HEK293T (cell line): Measurements from ENCODE around the gene SYNE2.

ENCODE experiments used
- CTCF ChIA-PET: fragments of 350-600 bp; formaldehyde crosslinking; extraction: SDS; loops from one replicate; lab custom pipeline; 2021; ENCODE audit warnings: antibody characterized with exemption, inconsistent platforms; lab: Yijun Ruan, JAX
- POLR2A ChIA-PET: fragments of 350-600 bp; formaldehyde crosslinking; extraction: SDS; loops from one replicate; lab custom pipeline; 2020; ENCODE audit warnings: antibody characterized with exemption, inconsistent platforms; lab: Yijun Ruan, JAX
- DNase-seq: peaks from one replicate; pipeline ENCODE4 v3.0.0; 2012; ENCODE audit warnings: mixed read lengths; ENCODE audit errors: extremely low spot score
- ARNT ChIP-seq: fragments of 450-650 bp; IDR thresholded peaks from 2 replicates; pipeline ENCODE4 v1.6.1; 2017; ENCODE audit warnings: mild to moderate bottlenecking
- BHLHE40 ChIP-seq: fragments of 450-650 bp; IDR thresholded peaks from 2 replicates; pipeline ENCODE4 v1.6.1; 2016; ENCODE audit warnings: mild to moderate bottlenecking, moderate library complexity, borderline replicate concordance
- CTBP1 ChIP-seq: fragments of 450-650 bp; IDR thresholded peaks from 2 replicates; pipeline ENCODE4 v1.6.1; 2016; ENCODE audit warnings: borderline replicate concordance
- ELF4 ChIP-seq: fragments of 450-650 bp; IDR thresholded peaks from 2 replicates; pipeline ENCODE4 v1.6.1; 2017; ENCODE audit warnings: antibody characterized with exemption
- FOXA1 ChIP-seq: fragments of 450-650 bp; IDR thresholded peaks from 2 replicates; pipeline ENCODE4 v1.6.1; 2016; ENCODE audit warnings: mild to moderate bottlenecking
- FOXK2 ChIP-seq: fragments of 450-650 bp; IDR thresholded peaks from 2 replicates; pipeline ENCODE4 v1.6.1; 2016; ENCODE audit warnings: mild to moderate bottlenecking
- FOXM1 ChIP-seq: fragments of 450-650 bp; IDR thresholded peaks from 2 replicates; pipeline ENCODE4 v1.6.1; 2017; ENCODE audit warnings: mild to moderate bottlenecking, borderline replicate concordance
- HDGF ChIP-seq: fragments of 450-650 bp; IDR thresholded peaks from 2 replicates; pipeline ENCODE4 v1.6.1; 2017; ENCODE audit warnings: antibody characterized with exemption, borderline replicate concordance
- L3MBTL2 ChIP-seq: fragments of 450-650 bp; conservative IDR thresholded peaks from 2 replicates; pipeline ENCODE4 v1.6.1; 2016; ENCODE audit warnings: mild to moderate bottlenecking
- LEF1 ChIP-seq: fragments of 450-650 bp; IDR thresholded peaks from 2 replicates; pipeline ENCODE4 v1.6.1; 2017; ENCODE audit warnings: mild to moderate bottlenecking, borderline replicate concordance
- NFRKB ChIP-seq: fragments of 450-650 bp; IDR thresholded peaks from 2 replicates; pipeline ENCODE4 v1.6.1; 2016; ENCODE audit warnings: mild to moderate bottlenecking, moderate library complexity
- SP1 ChIP-seq: fragments of 450-650 bp; IDR thresholded peaks from 2 replicates; pipeline ENCODE4 v1.6.1; 2017
- SUZ12 ChIP-seq: fragments of 450-650 bp; IDR thresholded peaks from 2 replicates; pipeline ENCODE4 v1.6.1; 2016; ENCODE audit warnings: mild to moderate bottlenecking
- TARDBP ChIP-seq: fragments of 450-650 bp; IDR thresholded peaks from 2 replicates; pipeline ENCODE4 v1.6.1; 2016
- ZNF384 ChIP-seq: fragments of 450-650 bp; IDR thresholded peaks from 2 replicates; pipeline ENCODE4 v1.6.1; 2016
- TF ChIP-seq, protein P1 (sequence below): fragments of 450-650 bp; IDR thresholded peaks from 2 replicates; pipeline ENCODE4 v1.6.1; 2016

Gene SYNE2

DNA sequence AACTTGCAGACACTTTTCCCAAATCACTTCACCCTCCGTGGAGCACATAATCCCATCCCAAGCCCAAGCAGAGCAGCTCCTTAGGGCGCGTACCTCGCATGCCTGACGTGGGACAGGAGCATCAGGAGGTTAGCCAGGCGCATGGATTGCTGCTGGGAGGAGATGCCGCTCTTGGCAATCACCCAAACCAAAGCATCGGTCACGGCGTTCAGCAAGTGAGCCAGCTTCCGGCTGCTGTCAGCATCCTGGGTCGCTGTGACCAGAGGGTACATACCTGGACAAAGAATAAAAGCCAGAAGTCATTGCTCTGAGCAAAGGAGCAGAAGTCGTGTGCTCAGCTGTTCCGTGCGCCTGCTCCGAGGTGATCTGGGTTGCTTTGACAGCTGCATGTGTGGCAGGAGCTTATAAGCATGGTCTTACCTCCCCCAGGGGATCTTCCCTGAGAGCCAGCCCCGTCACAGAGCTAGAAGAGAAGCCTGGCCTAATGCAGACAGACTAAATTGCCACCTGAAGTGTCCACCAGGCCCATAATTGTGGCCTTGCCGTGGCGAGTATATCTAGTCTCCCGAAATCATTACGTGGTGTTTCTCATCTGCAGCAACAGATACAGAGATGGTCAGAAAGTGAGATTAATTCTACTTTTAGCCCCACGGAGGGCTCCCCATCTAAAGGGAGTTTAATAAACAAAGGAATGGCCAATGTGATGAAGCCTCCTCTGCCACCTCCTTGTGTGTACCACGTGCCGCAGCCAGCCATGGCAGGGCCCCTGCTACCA, 382.3 kb downstream of the SYNE2 start:
- POLR2A ChIA-PET, result no interaction called here
- TF ChIP-seq FOXK2 (no peak), ELF4 (no peak), ZNF384 (no peak), SUZ12 (no peak), CTBP1 (no peak), ARNT (no peak), BHLHE40 (no peak), TARDBP (no peak), HDGF (no peak), LEF1 (no peak)
- no peak for DNase-seq
- CTCF ChIA-PET, result no interaction called here

DNA sequence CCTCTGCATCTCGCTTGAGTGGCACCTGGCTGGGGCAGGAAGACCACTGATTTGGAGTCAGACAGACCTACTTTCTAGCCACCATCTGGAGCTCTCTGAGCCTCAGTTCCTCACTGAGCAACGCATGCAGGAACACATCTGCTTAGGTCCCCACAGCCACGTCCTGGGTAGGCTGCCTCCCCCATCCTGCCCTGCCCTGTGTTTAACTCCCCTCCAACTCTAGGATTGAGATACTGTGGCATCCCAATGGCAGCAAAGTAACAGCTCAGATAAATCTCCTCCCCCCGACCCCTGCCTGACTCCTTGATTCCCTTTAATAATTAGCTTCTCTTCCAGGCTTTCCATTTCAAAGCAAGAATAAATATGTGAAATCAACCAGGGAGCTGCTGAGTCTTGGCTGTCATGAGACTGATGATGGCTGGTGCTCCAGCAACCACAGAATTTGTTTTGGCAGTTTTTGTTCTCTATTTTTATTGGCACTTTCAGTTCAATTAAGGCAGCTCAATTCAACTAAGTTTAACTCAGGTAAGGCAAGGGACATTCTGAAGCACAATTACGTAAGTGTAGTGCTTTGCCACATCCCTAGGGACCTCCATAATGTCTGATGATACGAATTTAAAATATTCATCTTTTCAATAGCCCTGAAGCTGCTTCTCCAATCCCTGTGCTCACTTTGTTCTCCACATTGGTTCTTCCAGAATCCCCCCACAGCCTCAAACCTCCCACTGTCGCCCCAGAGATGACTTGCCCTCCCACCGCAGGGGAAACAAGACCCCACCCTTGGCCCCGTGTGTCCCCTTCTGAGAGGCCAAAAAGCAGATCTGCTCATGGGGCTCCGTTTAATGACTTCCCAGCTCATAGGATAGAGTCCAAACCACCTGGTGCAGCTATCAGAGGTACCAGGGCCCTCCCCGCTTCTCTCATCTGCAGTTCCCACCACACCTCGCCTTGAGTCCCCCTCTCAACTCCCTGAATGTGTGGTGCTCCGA, 383.1 kb downstream of the SYNE2 start:
- TF ChIP-seq LEF1 (no peak), ZNF384 (no peak), CTBP1 (no peak), L3MBTL2 (no peak), FOXM1 (no peak), NFRKB (no peak), SUZ12 (no peak), ARNT (no peak), TARDBP (no peak), SP1 (no peak), FOXK2 (no peak)
- TF ChIP-seq, protein P1, sequence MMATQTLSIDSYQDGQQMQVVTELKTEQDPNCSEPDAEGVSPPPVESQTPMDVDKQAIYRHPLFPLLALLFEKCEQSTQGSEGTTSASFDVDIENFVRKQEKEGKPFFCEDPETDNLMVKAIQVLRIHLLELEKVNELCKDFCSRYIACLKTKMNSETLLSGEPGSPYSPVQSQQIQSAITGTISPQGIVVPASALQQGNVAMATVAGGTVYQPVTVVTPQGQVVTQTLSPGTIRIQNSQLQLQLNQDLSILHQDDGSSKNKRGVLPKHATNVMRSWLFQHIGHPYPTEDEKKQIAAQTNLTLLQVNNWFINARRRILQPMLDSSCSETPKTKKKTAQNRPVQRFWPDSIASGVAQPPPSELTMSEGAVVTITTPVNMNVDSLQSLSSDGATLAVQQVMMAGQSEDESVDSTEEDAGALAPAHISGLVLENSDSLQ, result no peak
- ChIA-PET POLR2A (no interaction called here), CTCF (no interaction called here)
- DNase-seq, result no peak

DNA sequence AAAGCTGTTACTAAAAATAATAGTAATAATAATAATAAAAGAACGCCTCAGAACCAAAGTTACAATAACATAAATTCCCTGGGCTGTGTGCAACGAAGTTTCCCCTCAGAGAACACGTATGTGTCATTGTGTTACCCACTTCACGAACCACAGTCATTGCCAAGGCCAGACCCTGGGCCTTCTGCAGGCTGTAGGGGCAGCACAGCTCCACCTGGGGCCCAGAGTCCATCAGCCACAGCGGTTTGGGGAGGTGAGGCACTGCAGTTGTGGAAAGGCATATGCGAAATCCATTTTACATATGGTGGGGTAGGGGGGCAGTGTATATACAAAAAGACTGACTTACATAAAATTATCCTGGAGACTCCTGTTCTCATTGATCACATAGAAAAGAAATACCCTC, 385.2 kb downstream of the SYNE2 start:
- POLR2A ChIA-PET, result no interaction called here
- CTCF ChIA-PET, result interaction anchor here (0.6 kb wide), 1 partner anchor 16 kb away, joined by 3 read pairs; no protein-coding TSS in a partner anchor
- no peak for TF ChIP-seq SP1
- TF ChIP-seq CTBP1, result no peak
- no peak for TF ChIP-seq ARNT
- no peak for TF ChIP-seq LEF1
- TF ChIP-seq SUZ12, result no peak
- no peak for TF ChIP-seq FOXM1
- TF ChIP-seq FOXA1, result no peak
- TF ChIP-seq FOXK2, result no peak
- no peak for TF ChIP-seq ZNF384
- TF ChIP-seq L3MBTL2, result no peak
- TF ChIP-seq, protein P1, result no peak
- TF ChIP-seq NFRKB, result no peak
- TF ChIP-seq BHLHE40, result no peak
- no peak for TF ChIP-seq HDGF
- no peak for TF ChIP-seq ELF4
- no peak for TF ChIP-seq TARDBP
- DNase-seq, result no peak

- POLR2A ChIA-PET, result no interaction called here
- no peak for TF ChIP-seq TARDBP
- TF ChIP-seq FOXK2, result no peak
- TF ChIP-seq ARNT, result no peak
- TF ChIP-seq HDGF, result no peak
- TF ChIP-seq, protein P1, result no peak
- TF ChIP-seq BHLHE40, result no peak
- no peak for TF ChIP-seq NFRKB
- TF ChIP-seq FOXM1, result no peak
- TF ChIP-seq SUZ12, result no peak
- TF ChIP-seq CTBP1, result no peak
- no peak for TF ChIP-seq LEF1
- TF ChIP-seq L3MBTL2, result no peak
- DNase-seq, result no peak
- CTCF ChIA-PET, result no interaction called here
These were observed 385.8 kb downstream of the SYNE2 start for GRCh38 chr14:64238631-64239030.

DNA sequence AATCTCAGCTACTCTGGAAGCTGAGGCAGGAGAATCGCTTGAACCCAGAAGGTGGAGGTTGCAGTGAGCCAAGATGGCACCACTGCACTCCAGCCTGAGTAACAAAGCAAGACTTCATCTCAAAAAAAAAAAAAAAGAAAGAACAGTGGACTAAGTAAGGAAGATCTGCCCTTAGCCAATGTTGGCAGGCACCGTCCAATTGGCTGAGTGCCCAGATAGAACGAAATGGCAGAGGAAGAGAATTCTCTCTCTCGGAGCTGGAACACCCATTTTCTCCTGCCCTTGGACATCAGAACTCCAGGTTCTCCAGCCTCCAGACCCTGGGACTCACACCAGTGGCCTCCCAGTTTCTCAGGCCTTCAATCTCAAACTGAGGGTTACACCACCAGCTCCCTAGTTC, 391.5 kb downstream of the SYNE2 start:
- no peak for TF ChIP-seq BHLHE40
- TF ChIP-seq SUZ12, result no peak
- no peak for TF ChIP-seq CTBP1
- no peak for TF ChIP-seq FOXA1
- no peak for TF ChIP-seq ZNF384
- no peak for TF ChIP-seq HDGF
- no peak for TF ChIP-seq TARDBP
- TF ChIP-seq FOXK2, result no peak
- no peak for TF ChIP-seq SP1
- TF ChIP-seq, protein P1, result no peak
- TF ChIP-seq NFRKB, result no peak
- TF ChIP-seq ELF4, result no peak
- TF ChIP-seq L3MBTL2, result no peak
- POLR2A ChIA-PET, result no interaction called here
- CTCF ChIA-PET, result no interaction called here
- DNase-seq, result no peak
